ENCODE data around the gene GRK2.
"Not testable (repeated sequence)": the region's sequence is repeated elsewhere in the genome, so short reads cannot be mapped to it uniquely, and the experiment has no call there.

The GRK2 gene

DNA sequence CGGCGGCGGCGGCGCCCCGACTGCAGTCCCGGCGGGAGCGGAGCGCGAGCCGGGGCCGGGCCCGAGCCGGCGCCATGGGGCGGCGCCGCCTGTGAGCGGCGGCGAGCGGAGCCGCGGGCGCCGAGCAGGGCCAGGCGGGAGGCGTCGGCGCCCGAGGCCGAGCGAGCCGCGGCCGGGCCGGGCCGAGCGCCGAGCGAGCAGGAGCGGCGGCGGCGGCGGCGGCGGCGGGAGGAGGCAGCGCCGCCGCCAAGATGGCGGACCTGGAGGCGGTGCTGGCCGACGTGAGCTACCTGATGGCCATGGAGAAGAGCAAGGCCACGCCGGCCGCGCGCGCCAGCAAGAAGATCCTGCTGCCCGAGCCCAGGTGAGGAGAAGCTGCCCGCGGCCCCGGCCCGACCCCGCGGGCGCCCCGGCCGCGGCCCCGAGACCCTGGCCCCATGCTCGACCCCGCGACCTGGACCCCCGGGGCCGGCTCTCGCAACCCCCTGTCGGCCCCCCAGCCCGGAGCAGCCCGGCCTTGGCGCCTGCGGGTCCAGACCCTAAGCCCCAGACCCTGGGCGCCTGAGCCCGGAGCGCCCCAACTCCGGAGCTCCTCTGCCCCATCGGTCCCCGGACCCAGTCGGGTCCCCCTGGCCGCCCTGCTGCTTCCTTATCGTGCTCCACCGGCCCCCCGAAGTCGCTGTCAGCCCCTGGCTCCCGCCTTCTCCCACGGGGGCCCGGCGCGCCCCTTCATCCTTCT, at the start of gene GRK2:
Gene GRK2, plus strand, starts transcription at position 25 of the 739 bp plus-strand sequence. Its CDS starts 227 bp downstream, at position 252.
- TF ChIP-seq FOXA1 (IDR thresholded peaks at IDR 0.05) = no peak
- TF ChIP-seq SP1 (IDR thresholded peaks at IDR 0.05) = no peak
- TF ChIP-seq NFRKB (IDR thresholded peaks at IDR 0.05) = no peak
- no peak for TF ChIP-seq TARDBP (IDR thresholded peaks at IDR 0.05)
- TF ChIP-seq, protein P1, sequence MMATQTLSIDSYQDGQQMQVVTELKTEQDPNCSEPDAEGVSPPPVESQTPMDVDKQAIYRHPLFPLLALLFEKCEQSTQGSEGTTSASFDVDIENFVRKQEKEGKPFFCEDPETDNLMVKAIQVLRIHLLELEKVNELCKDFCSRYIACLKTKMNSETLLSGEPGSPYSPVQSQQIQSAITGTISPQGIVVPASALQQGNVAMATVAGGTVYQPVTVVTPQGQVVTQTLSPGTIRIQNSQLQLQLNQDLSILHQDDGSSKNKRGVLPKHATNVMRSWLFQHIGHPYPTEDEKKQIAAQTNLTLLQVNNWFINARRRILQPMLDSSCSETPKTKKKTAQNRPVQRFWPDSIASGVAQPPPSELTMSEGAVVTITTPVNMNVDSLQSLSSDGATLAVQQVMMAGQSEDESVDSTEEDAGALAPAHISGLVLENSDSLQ (IDR thresholded peaks at IDR 0.05) = no peak
- no peak for TF ChIP-seq HDGF (IDR thresholded peaks at IDR 0.05; ENCODE audit: borderline replicate concordance)
- TF ChIP-seq SUZ12 (IDR thresholded peaks at IDR 0.05) = no peak
- no peak for TF ChIP-seq LEF1 (IDR thresholded peaks at IDR 0.05; ENCODE audit: borderline replicate concordance)
- no peak for TF ChIP-seq CTBP1 (IDR thresholded peaks at IDR 0.05; ENCODE audit: borderline replicate concordance)
- no peak for TF ChIP-seq L3MBTL2 (conservative IDR thresholded peaks at IDR 0.05)

GRCh38 chr11:67227726-67228125, 38.5 kb upstream of the GRK2 start:
- no peak for DNase-seq (ENCODE audit: extremely low spot score)
- ChIA-PET POLR2A (no interaction called here), CTCF (no interaction called here)
- TF ChIP-seq FOXM1 (IDR thresholded peaks at IDR 0.05; ENCODE audit: borderline replicate concordance) = no peak
- TF ChIP-seq CTBP1 (IDR thresholded peaks at IDR 0.05; ENCODE audit: borderline replicate concordance) = no peak
- TF ChIP-seq NFRKB (IDR thresholded peaks at IDR 0.05) = no peak
- TF ChIP-seq HDGF (IDR thresholded peaks at IDR 0.05; ENCODE audit: borderline replicate concordance) = no peak
- TF ChIP-seq, protein P1 (IDR thresholded peaks at IDR 0.05) = no peak
- TF ChIP-seq SUZ12 (IDR thresholded peaks at IDR 0.05) = no peak
- no peak for TF ChIP-seq ELF4 (IDR thresholded peaks at IDR 0.05)
- TF ChIP-seq TARDBP (IDR thresholded peaks at IDR 0.05) = no peak
- no peak for TF ChIP-seq L3MBTL2 (conservative IDR thresholded peaks at IDR 0.05)

More for the DNA sequence above, at the start of gene GRK2:
- peak; percentile 78 for DNase-seq (ENCODE audit: extremely low spot score)
- POLR2A ChIA-PET = interaction anchor here (0.6 to 1.3 kb wide), 10 partner anchors 13 to 183 kb away, joined by 3 to 9 read pairs (median 3); partner anchors contain the start of genes ANKRD13D and POLD4
- CTCF ChIA-PET = interaction anchor here (0.7 to 0.9 kb wide), 4 partner anchors 16 to 87 kb away, joined by 3 read pairs; partner anchors contain the start of gene POLD4

GRCh38 chr11:67230406-67230805, 35.9 kb upstream of the GRK2 start:
- no peak for DNase-seq (ENCODE audit: extremely low spot score)
- ChIA-PET CTCF (interaction anchor here (0.6 kb wide), 1 partner anchor 146 kb away, joined by 3 read pairs; no protein-coding TSS in a partner anchor), POLR2A (no interaction called here)
- no peak for TF ChIP-seq ZNF384 (IDR thresholded peaks at IDR 0.05)
- TF ChIP-seq SUZ12 (IDR thresholded peaks at IDR 0.05) = no peak
- no peak for TF ChIP-seq ARNT (IDR thresholded peaks at IDR 0.05)
- TF ChIP-seq TARDBP (IDR thresholded peaks at IDR 0.05) = no peak
- TF ChIP-seq FOXA1 (IDR thresholded peaks at IDR 0.05) = no peak
- no peak for TF ChIP-seq SP1 (IDR thresholded peaks at IDR 0.05)
- TF ChIP-seq FOXK2 (IDR thresholded peaks at IDR 0.05) = no peak
- TF ChIP-seq NFRKB (IDR thresholded peaks at IDR 0.05) = no peak
- TF ChIP-seq, protein P1 (IDR thresholded peaks at IDR 0.05) = no peak
- TF ChIP-seq BHLHE40 (IDR thresholded peaks at IDR 0.05; ENCODE audit: borderline replicate concordance) = no peak
- no peak for TF ChIP-seq ELF4 (IDR thresholded peaks at IDR 0.05)
- TF ChIP-seq L3MBTL2 (conservative IDR thresholded peaks at IDR 0.05) = no peak

DNA sequence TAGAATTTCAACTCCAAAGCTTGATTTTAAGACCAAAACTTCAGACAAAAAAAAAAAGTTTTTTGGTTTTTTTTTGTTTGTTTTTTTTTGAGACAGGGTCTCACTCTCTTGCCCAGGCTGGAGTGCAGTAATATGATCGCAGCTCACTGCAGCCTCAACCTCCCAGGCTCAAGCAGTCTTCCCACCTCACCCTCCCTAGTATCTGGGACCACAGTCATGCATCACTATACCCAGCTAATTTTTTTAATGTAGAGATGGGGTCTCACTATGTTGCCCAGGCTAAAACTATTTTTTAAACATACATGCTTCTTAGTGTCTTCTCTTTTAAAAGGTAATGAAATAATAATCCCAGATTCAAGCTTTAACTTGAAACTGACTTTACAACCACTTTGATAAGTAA, 35.4 kb upstream of the GRK2 start:
- no peak for DNase-seq (ENCODE audit: extremely low spot score)
- ChIA-PET POLR2A (no interaction called here), CTCF (no interaction called here)
- TF ChIP-seq TARDBP (IDR thresholded peaks at IDR 0.05) = no peak
- TF ChIP-seq NFRKB (IDR thresholded peaks at IDR 0.05) = no peak
- TF ChIP-seq LEF1 (IDR thresholded peaks at IDR 0.05; ENCODE audit: borderline replicate concordance) = no peak
- no peak for TF ChIP-seq ARNT (IDR thresholded peaks at IDR 0.05)
- no peak for TF ChIP-seq SUZ12 (IDR thresholded peaks at IDR 0.05)
- no peak for TF ChIP-seq L3MBTL2 (conservative IDR thresholded peaks at IDR 0.05)
- no peak for TF ChIP-seq SP1 (IDR thresholded peaks at IDR 0.05)
- TF ChIP-seq FOXA1 (IDR thresholded peaks at IDR 0.05) = no peak
- no peak for TF ChIP-seq ELF4 (IDR thresholded peaks at IDR 0.05)
- TF ChIP-seq HDGF (IDR thresholded peaks at IDR 0.05; ENCODE audit: borderline replicate concordance) = no peak
- TF ChIP-seq FOXK2 (IDR thresholded peaks at IDR 0.05) = no peak
- TF ChIP-seq FOXM1 (IDR thresholded peaks at IDR 0.05; ENCODE audit: borderline replicate concordance) = no peak
- TF ChIP-seq, protein P1 (IDR thresholded peaks at IDR 0.05) = no peak

DNA sequence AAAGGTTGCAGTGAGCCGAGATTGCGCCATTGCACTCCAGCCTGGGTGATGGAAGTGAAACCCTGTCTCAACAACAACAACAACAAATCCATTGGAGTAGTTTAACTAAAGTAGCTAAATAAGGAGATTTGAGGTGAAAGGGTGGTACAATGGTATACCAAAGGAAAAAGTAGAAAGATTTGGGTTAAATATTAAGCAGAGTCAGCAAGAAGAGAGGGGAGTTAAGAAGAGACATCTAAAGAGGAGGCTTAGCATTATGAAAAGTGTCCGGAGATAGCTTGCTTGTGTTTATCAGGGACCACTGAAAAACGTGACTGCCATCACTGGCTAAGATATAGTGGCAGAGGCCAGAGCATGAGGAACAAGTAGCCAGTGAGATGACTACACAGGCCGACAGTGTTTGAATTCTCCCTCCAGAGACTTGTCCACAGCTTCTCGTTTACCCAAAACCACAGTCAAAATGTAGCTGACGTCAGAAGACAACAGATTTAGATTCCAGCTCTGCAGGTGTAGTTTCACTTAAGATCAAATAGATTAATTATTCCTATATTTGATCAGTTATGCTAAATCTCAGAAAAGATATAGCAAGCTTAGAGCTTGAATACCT, 32.6 kb upstream of the GRK2 start:
- ChIA-PET CTCF (interaction anchor here (0.7 kb wide), 1 partner anchor 152 kb away, joined by 3 read pairs; no protein-coding TSS in a partner anchor), POLR2A (no interaction called here)
- TF ChIP-seq BHLHE40 (IDR thresholded peaks at IDR 0.05; ENCODE audit: borderline replicate concordance) (no peak), ELF4 (IDR thresholded peaks at IDR 0.05) (no peak), LEF1 (IDR thresholded peaks at IDR 0.05; ENCODE audit: borderline replicate concordance) (no peak), CTBP1 (IDR thresholded peaks at IDR 0.05; ENCODE audit: borderline replicate concordance) (no peak), NFRKB (IDR thresholded peaks at IDR 0.05) (no peak), FOXK2 (IDR thresholded peaks at IDR 0.05) (no peak), SUZ12 (IDR thresholded peaks at IDR 0.05) (no peak), SP1 (IDR thresholded peaks at IDR 0.05) (no peak), L3MBTL2 (conservative IDR thresholded peaks at IDR 0.05) (no peak), FOXA1 (IDR thresholded peaks at IDR 0.05) (no peak), TARDBP (IDR thresholded peaks at IDR 0.05) (no peak), HDGF (IDR thresholded peaks at IDR 0.05; ENCODE audit: borderline replicate concordance) (no peak), FOXM1 (IDR thresholded peaks at IDR 0.05; ENCODE audit: borderline replicate concordance) (no peak), ZNF384 (IDR thresholded peaks at IDR 0.05) (no peak), ARNT (IDR thresholded peaks at IDR 0.05) (no peak)
- TF ChIP-seq, protein P1 (IDR thresholded peaks at IDR 0.05) = no peak
- DNase-seq (ENCODE audit: extremely low spot score) = no peak

DNA sequence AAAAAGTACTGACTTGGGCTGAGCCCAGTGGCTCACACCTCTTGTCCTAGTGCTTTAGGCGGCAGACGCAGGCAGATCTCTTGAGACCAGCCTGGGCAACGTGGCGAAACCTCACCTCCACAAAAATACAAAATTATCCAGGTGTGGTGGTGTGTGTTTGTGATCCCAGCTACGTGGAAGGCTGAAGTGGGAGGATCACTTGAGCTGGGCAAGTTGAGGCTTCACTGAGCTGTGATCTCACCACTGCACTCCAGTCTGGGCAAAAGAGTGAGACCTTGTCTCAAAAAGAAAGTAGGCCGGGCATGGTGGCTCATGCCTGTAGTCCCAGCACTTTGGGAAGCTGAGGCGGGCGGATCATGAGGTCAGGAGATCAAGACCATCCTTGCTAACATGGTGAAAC, 31.7 kb upstream of the GRK2 start:
- POLR2A ChIA-PET; DNase-seq (ENCODE audit: extremely low spot score): not testable (repeated sequence)
- CTCF ChIA-PET = interaction anchor here (0.6 kb wide), 1 partner anchor 106 kb away, joined by 4 read pairs; no protein-coding TSS in a partner anchor

Data from HEK293T (cell line).